Natural killer cell (primary cell): ENCODE results near the gene PARVG. TPM values are rescaled to one million over a fixed set of nuclear protein-coding genes. Genes with fewer than 3 reads are reported as not detected.

ENCODE experiments used
- ATAC-seq, 3 donors: fragments of 150-1000 bp in 2 of 3; fragments of 200-7000 bp in 1 of 3; cut with Tn5 transposase; 1 replicate in 1 of 3; 2 replicates in 2 of 3; pipeline ENCODE4 v1.10.0; 2021; ENCODE audit warnings: mild to moderate bottlenecking in 2 of 3, moderate library complexity in 2 of 3
- DNase-seq, 2 donors: peaks; one replicate each; pipeline versions ENCODE4 v3.0.0 to v3.0.0-alpha.2; 2013 to 2021; ENCODE audit warnings: mixed read lengths in 1 of 2
- H3K27ac ChIP-seq: one replicate; pipeline ENCODE4 v1.5.1; 2013; ENCODE audit warnings: mild to moderate bottlenecking, low read length
- H3K27me3 ChIP-seq: one replicate; pipeline ENCODE4 v1.6.1; 2013; ENCODE audit warnings: low read length; ENCODE audit not compliant: control insufficient read depth, insufficient read depth
- H3K36me3 ChIP-seq: one replicate; pipeline ENCODE4 v1.6.1; 2013; ENCODE audit warnings: low read length; ENCODE audit not compliant: control insufficient read depth, insufficient read depth
- H3K4me1 ChIP-seq: one replicate; pipeline ENCODE4 v1.6.1; 2013; ENCODE audit warnings: low read length; ENCODE audit not compliant: control insufficient read depth, insufficient read depth
- H3K4me3 ChIP-seq: one replicate; pipeline ENCODE4 v1.5.1; 2013; ENCODE audit warnings: low read length
- H3K9me3 ChIP-seq: one replicate; pipeline ENCODE4 v1.6.1; 2013; ENCODE audit warnings: low read length; ENCODE audit not compliant: control insufficient read depth, insufficient read depth
- H3K27ac Mint-ChIP-seq, 2 donors: one replicate each; pipeline ENCODE4 v1.8.0; 2022; ENCODE audit warnings: mild to moderate bottlenecking in 2 of 2, mixed read lengths in 2 of 2, moderate library complexity in 1 of 2
- H3K27me3 Mint-ChIP-seq, 2 donors: one replicate each; pipeline ENCODE4 v1.8.0; 2022; ENCODE audit warnings: low read depth in 2 of 2, mixed read lengths in 2 of 2
- H3K36me3 Mint-ChIP-seq: one replicate; pipeline ENCODE4 v1.8.0; 2022; ENCODE audit warnings: mixed read lengths
- H3K4me1 Mint-ChIP-seq, 2 donors: one replicate each; pipeline ENCODE4 v1.8.0; 2022; ENCODE audit warnings: mixed read lengths in 2 of 2
- H3K4me3 Mint-ChIP-seq: one replicate; pipeline ENCODE4 v1.8.0; 2022; ENCODE audit warnings: mild to moderate bottlenecking, moderate library complexity, mixed read lengths
- H3K9me3 Mint-ChIP-seq, 2 donors: one replicate each; pipeline ENCODE4 v1.8.0; 2022; ENCODE audit warnings: mixed read lengths in 2 of 2
- CTCF ChIP-seq: fragments of 200-600 bp; IDR thresholded peaks from one replicate; pipeline ENCODE4 v1.8.0; 2022; ENCODE audit warnings: antibody characterized with exemption
- WGBS: methylation state at CpG from one replicate; pipeline ENCODE4 v1.1.7; 2013; ENCODE audit warnings: missing lambda C conversion rate; ENCODE audit not compliant: insufficient coverage; 5-methylcytosine and 5-hydroxymethylcytosine counted together
- intact Hi-C: fragments of 100-400 bp; cut with micrococcal nuclease; formaldehyde crosslinking; loops from one replicate; pipeline ENCODE4 v1.14.2; 2022
- total RNA-seq, 4 donors: library from RNA; stranded (reverse); fragments of 120-200 nt in 1 of 4; gene quantifications; one replicate each; pipeline versions ENCODE4 v1.2.3 to v1.2.4, GENCODE V29; 2013 to 2022

The PARVG gene
- total RNA-seq, 3 donors from 2014 or later (not counting 1 experiment from before 2014, with no cell fraction given) = 130 to 146 (median 131) TPM

DNA sequence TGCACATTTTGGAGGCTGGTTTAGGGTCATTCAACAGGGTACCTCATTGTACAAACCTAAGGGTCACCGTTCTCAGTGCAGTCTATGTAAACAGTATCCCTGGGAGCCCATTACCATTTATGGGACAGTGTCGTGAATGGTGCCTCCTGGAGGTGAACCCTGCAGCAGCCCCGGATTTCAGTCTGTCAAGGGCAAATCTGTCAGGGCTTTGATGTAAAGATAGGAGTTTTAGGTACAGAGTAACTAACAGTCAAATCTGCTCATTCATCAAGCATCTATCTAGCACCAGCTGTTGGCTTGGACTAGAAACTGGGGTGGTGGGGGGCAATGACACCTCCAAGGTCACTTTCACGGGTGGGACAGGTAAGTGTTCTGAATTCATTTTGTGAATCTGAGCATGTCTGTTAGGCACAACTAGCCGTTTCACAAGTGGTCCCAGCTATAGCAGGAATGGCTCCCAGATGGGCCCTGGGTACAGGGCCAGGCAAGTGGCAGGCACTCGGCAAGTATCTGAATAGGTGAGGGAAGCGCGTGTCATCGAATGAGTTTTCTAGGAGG is 63.6 kb downstream of the PARVG start:
- Mint-ChIP-seq H3K4me1 (no peaks in the 10 kb centered on the region), H3K27me3 (peaks cover 31 to 40% of the 10 kb centered on the region in 2 donors), H3K9me3 (no peaks in the 10 kb centered on the region), H3K36me3 (no peaks in the 10 kb centered on the region), H3K4me3 (no peak overlapping the region), H3K27ac (no peak overlapping the region)
- H3K4me3 ChIP-seq = no peak overlapping the region
- DNase-seq (no peak), ATAC-seq (no peak)
- H3K27ac ChIP-seq = no peak overlapping the region
- no peaks in the 10 kb centered on the region for H3K36me3 ChIP-seq
- intact Hi-C loops = no loop called here
- WGBS = 81% methylated on average over 9 of the region's 9 CpGs
- no peaks in the 10 kb centered on the region for H3K27me3 ChIP-seq
- no peaks in the 10 kb centered on the region for H3K9me3 ChIP-seq
- TF ChIP-seq CTCF = no peak
- no peaks in the 10 kb centered on the region for H3K4me1 ChIP-seq

GRCh38 chr22:44245438-44245837 is 64.7 kb downstream of the PARVG start:
- H3K36me3 Mint-ChIP-seq = no peaks in the 10 kb centered on the region
- no peak overlapping the region for H3K4me3 Mint-ChIP-seq
- Histone ChIP-seq H3K4me3 (no peak overlapping the region), H3K36me3 (no peaks in the 10 kb centered on the region), H3K27ac (no peak overlapping the region), H3K4me1 (no peaks in the 10 kb centered on the region), H3K9me3 (peaks cover 3% of the 10 kb centered on the region), H3K27me3 (no peaks in the 10 kb centered on the region)
- 92% methylated on average over 7 of the region's 7 CpGs for WGBS
- intact Hi-C loops = no loop called here
- peaks cover 30 to 48% of the 10 kb centered on the region in 2 donors for H3K27me3 Mint-ChIP-seq
- TF ChIP-seq CTCF = no peak
- H3K27ac Mint-ChIP-seq = no peak overlapping the region
- H3K9me3 Mint-ChIP-seq = peaks cover 4 to 5% of the 10 kb centered on the region in 2 donors
- DNase-seq (no peak), ATAC-seq (no peak)
- no peaks in the 10 kb centered on the region for H3K4me1 Mint-ChIP-seq

DNA sequence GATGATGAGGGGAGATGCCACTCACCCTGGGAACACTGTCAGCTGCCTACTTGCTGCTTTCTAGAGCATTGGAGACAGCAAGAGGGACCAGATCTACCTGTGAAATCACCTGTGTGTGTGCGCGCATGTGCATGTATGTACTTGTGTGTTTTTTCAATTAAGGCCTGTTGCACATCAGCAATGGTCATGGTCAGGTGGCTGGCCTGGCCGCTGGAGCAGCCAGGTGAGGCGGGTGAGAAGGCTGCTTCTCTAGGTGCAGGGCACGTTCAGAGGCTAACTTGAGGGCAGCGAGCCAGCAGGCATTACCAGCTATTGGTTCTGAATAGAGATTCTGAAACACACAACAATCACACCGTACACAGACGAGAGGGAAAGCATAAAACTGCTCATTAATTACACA is 65.1 kb downstream of the PARVG start:
- 93% methylated on average over 8 of the region's 8 CpGs for WGBS
- H3K27ac ChIP-seq = no peak overlapping the region
- intact Hi-C loops = no loop called here

More for the DNA sequence above, 65.1 kb downstream of the PARVG start:
- no peak for ATAC-seq
- no peak for TF ChIP-seq CTCF
- no peak for DNase-seq
- Mint-ChIP-seq H3K9me3 (peaks cover 4 to 5% of the 10 kb centered on the region in 2 donors), H3K27ac (no peak overlapping the region), H3K36me3 (no peaks in the 10 kb centered on the region), H3K27me3 (peaks cover 30 to 48% of the 10 kb centered on the region in 2 donors), H3K4me1 (no peaks in the 10 kb centered on the region), H3K4me3 (no peak overlapping the region)
- Histone ChIP-seq H3K27me3 (no peaks in the 10 kb centered on the region), H3K4me1 (no peaks in the 10 kb centered on the region), H3K9me3 (peaks cover 3% of the 10 kb centered on the region), H3K4me3 (no peak overlapping the region), H3K36me3 (no peaks in the 10 kb centered on the region)
